HepG2 (cell line): ENCODE data around the gene EPHB4. TPM values are rescaled to one million over a fixed set of nuclear protein-coding genes. Genes with fewer than 3 reads are reported as not detected.

Experiments
- ATAC-seq: fragments of 200-7000 bp; cut with Tn5 transposase; 3 replicates; pipeline ENCODE4 v1.9.1; 2020; ENCODE audit warnings: mild to moderate bottlenecking, moderate library complexity
- BruUV-seq: library from RNA; stranded (reverse); fragments of 400-500 nt; replicated peaks from 2 replicates; lab custom pipeline; 2021; lab: Mats Ljungman, UMichigan
- CTCF ChIA-PET: fragments of 300-600 bp; formaldehyde crosslinking; extraction: SDS; loops from one replicate; lab custom pipeline; 2021; ENCODE audit warnings: low total read pairs, inconsistent platforms, low intra/inter-chr PET ratio; lab: Yijun Ruan, JAX
- POLR2A ChIA-PET: fragments of 350-600 bp; sonication (Branson Sonifier 250); formaldehyde crosslinking; loops from one replicate; lab custom pipeline; 2020; ENCODE audit warnings: antibody characterized with exemption, inconsistent platforms; lab: Yijun Ruan, JAX
- DNase-seq: peaks from one replicate; pipeline ENCODE4 v3.0.0-alpha.2; 2015; ENCODE audit warnings: low spot score
- FAIRE-seq: peaks from 3 replicates; lab custom pipeline; 2011; peaks lifted over from hg19 to GRCh38; lab: Jason Lieb, UNC
- H2AFZ ChIP-seq: one replicate; pipeline ENCODE4 v1.6.1; 2011; ENCODE audit warnings: low read length, inconsistent platforms
- H3K27ac ChIP-seq: fragments of 300-600 bp; 3 replicates; pipeline ENCODE4 v1.8.0; 2011; ENCODE audit warnings: mixed run types, mild to moderate bottlenecking, mixed read lengths, low read length, inconsistent platforms; ENCODE audit not compliant: insufficient read depth; ENCODE audit errors: extremely low read length
- H3K27me3 ChIP-seq, 2 experiments: fragments of 200-600 bp in 1 of 2; 2 replicates in 1 of 2; 3 replicates in 1 of 2; pipeline versions ENCODE4 v1.6.0 to v1.8.0; 2011; ENCODE audit warnings: low read length in 2 of 2, mild to moderate bottlenecking in 2 of 2, moderate library complexity in 2 of 2, inconsistent platforms in 1 of 2; ENCODE audit not compliant: insufficient read depth in 2 of 2, control insufficient read depth in 1 of 2
- H3K36me3 ChIP-seq, 2 experiments: fragments of 200-600 bp in 1 of 2; replicated peaks in 1 of 2; 2 replicates in 1 of 2; 3 replicates in 1 of 2; pipeline versions ENCODE4 v1.5.1 to v1.8.0; 2011; ENCODE audit warnings: low read length in 2 of 2, inconsistent platforms in 1 of 2; ENCODE audit not compliant: insufficient read depth in 2 of 2, control insufficient read depth in 1 of 2
- H3K4me1 ChIP-seq: 2 replicates; pipeline ENCODE4 v1.5.1; 2012; ENCODE audit warnings: low read length, inconsistent platforms; ENCODE audit not compliant: insufficient read depth
- H3K4me2 ChIP-seq: 2 replicates; pipeline ENCODE4 v1.6.0; 2011; ENCODE audit warnings: low read depth, low read length, inconsistent platforms
- H3K4me3 ChIP-seq, 3 experiments: fragments of 200-600 bp in 1 of 3; sonication (generic), shearing (Covaris generic) in 1 of 3; replicated peaks in 1 of 3; 2 replicates each; pipeline ENCODE4 v1.5.1; 2011 to 2016; ENCODE audit warnings: low read length in 3 of 3, inconsistent platforms in 2 of 3, low read depth in 2 of 3, mild to moderate bottlenecking in 2 of 3, control low read depth in 1 of 3, mixed read lengths in 1 of 3; ENCODE audit not compliant: insufficient read depth in 1 of 3
- H3K79me2 ChIP-seq: one replicate; pipeline ENCODE4 v1.6.1; 2011; ENCODE audit warnings: low read length, inconsistent platforms; ENCODE audit not compliant: insufficient read depth
- H3K9ac ChIP-seq: 2 replicates; pipeline ENCODE4 v1.6.0; 2011; ENCODE audit warnings: mild to moderate bottlenecking, low read depth, low read length, inconsistent platforms; ENCODE audit not compliant: insufficient read depth
- H3K9me3 ChIP-seq: 2 replicates; pipeline ENCODE4 v1.5.1; 2012; ENCODE audit warnings: mild to moderate bottlenecking, low read length
- H4K20me1 ChIP-seq: 2 replicates; pipeline ENCODE4 v1.6.0; 2011; ENCODE audit warnings: inconsistent platforms, mild to moderate bottlenecking, low read length, moderate library complexity; ENCODE audit not compliant: insufficient read depth
- ATF4 ChIP-seq, 2 experiments: fragments of 450-650 bp in 1 of 2; sonication (generic) in 1 of 2; formaldehyde crosslinking; IDR thresholded peaks; 2 replicates each; pipeline versions ENCODE4 v1.5.0 to v1.8.0; 2020 to 2022; ENCODE audit warnings: mild to moderate bottlenecking in 1 of 2, missing genetic modification reagents in 1 of 2
- CREB1 ChIP-seq, 2 experiments: fragments of 450-650 bp in 1 of 2; IDR thresholded peaks; 2 replicates each; pipeline ENCODE4 v1.6.1; 2016 to 2017; ENCODE audit warnings: control low read depth in 1 of 2, mild to moderate bottlenecking in 1 of 2, missing compliant biosample characterization in 1 of 2, missing genetic modification characterization in 1 of 2
- CTCF ChIP-seq: sonication (generic); formaldehyde crosslinking; IDR thresholded peaks from 2 replicates; pipeline ENCODE4 v1.5.0; 2020; ENCODE audit warnings: mild to moderate bottlenecking, missing genetic modification reagents, moderate library complexity
- ETS1 ChIP-seq: sonication (generic); formaldehyde crosslinking; IDR thresholded peaks from 2 replicates; pipeline ENCODE4 v1.4.0; 2020; ENCODE audit warnings: missing genetic modification reagents
- FOXA1 ChIP-seq, 2 experiments: fragments of 450-650 bp in 1 of 2; sonication (generic) in 1 of 2; formaldehyde crosslinking in 1 of 2; IDR thresholded peaks; 2 replicates each; pipeline versions ENCODE4 v1.4.0 to v1.6.1; 2016 to 2020; ENCODE audit warnings: missing genetic modification reagents in 1 of 2
- KLF15 ChIP-seq: sonication (generic); formaldehyde crosslinking; IDR thresholded peaks from 2 replicates; pipeline ENCODE4 v1.8.1; 2023; ENCODE audit warnings: borderline replicate concordance, mild to moderate bottlenecking, inconsistent platforms, missing genetic modification reagents, mixed read lengths
- ZNF121 ChIP-seq: sonication (generic); formaldehyde crosslinking; IDR thresholded peaks from 2 replicates; pipeline ENCODE4 v1.5.0; 2020; ENCODE audit warnings: mild to moderate bottlenecking, missing genetic modification reagents
- ZNF263 ChIP-seq: sonication (generic); formaldehyde crosslinking; IDR thresholded peaks from 2 replicates; pipeline ENCODE4 v1.4.0; 2020; ENCODE audit warnings: missing genetic modification reagents
- ZNF512B ChIP-seq: sonication (generic); formaldehyde crosslinking; IDR thresholded peaks from 2 replicates; pipeline ENCODE4 v1.5.1; 2020; ENCODE audit warnings: missing genetic modification reagents, mild to moderate bottlenecking, borderline replicate concordance
- WGBS: methylation state at CpG from one replicate; pipeline ENCODE4 v1.1.6; 2017; ENCODE audit warnings: low lambda C conversion rate; 5-methylcytosine and 5-hydroxymethylcytosine counted together
- in situ Hi-C: cut with HindIII; loops from 2 replicates; pipeline ENCODE4 v1.10.0; 2017; ENCODE audit warnings: low pct_unique_long_range_greater_than_20kb; ENCODE audit not compliant: extremely low pct_ligation_motif_present
- intact Hi-C: fragments of 100-400 bp; cut with micrococcal nuclease; formaldehyde crosslinking; loops from one replicate; pipeline ENCODE4 v1.10.0; 2022; ENCODE audit not compliant: unreplicated experiment
- polyA plus RNA-seq, 8 experiments: library from polyadenylated mRNA; depleted of rRNA in 3 of 8; stranded (reverse) in 7 of 8; unstranded in 1 of 8; fragments of >200 nt; fragmentation: Illumina TruSeq in 4 of 8; extraction: Trizol in 4 of 8; gene quantifications; 2 replicates each; pipeline versions ENCODE4 v1.2.1 to v1.2.3, GENCODE V29; 2011 to 2016; ENCODE audit warnings: low read depth in 4 of 8, missing spikeins in 1 of 8, mixed read lengths in 1 of 8; ENCODE audit not compliant: insufficient read depth in 1 of 8
- total RNA-seq, 5 experiments: library from RNA; depleted of rRNA; stranded (reverse); fragments of >200 nt; fragmentation: Illumina TruSeq; extraction: Trizol; gene quantifications; 2 replicates each; pipeline ENCODE4 v1.2.3, GENCODE V29; 2016; ENCODE audit warnings: low read depth in 1 of 5

Gene EPHB4
- total and polyA plus RNA-seq, 2 of the 13 experiments (the other 11 are each of a cell fraction or from before 2014, with no cell fraction given): 61.4 to 69.6 TPM

- in situ Hi-C loops (loop anchor here (25.0 kb wide), 1 partner anchor 303 kb away; no protein-coding TSS in a partner anchor), intact Hi-C loops (no loop called here)
- peak overlapping the region; percentile 36; the same call in 1 of the 2 replicates for H3K4me2 ChIP-seq
- H3K4me3 ChIP-seq: no peak overlapping the region; a peak in 1 of 6 replicates
- peaks cover 10% of the 10 kb centered on the region for H3K4me1 ChIP-seq
- no peak for DNase-seq
- no peak overlapping the region for H3K27ac ChIP-seq
- H3K36me3 ChIP-seq: no peaks in the 10 kb centered on the region
- FAIRE-seq: no peak
- H2AFZ ChIP-seq: no peak overlapping the region
- no TSS peak for BruUV-seq
- WGBS: 19% methylated on average over 6 of the region's 19 CpGs
- no peak overlapping the region for H3K9ac ChIP-seq
- H3K9me3 ChIP-seq: no peaks in the 10 kb centered on the region
- peaks cover 0 to 11% of the 10 kb centered on the region in 2 experiments; a peak in 2 of 5 replicates for H3K27me3 ChIP-seq
- ChIA-PET CTCF (no interaction called here), POLR2A (no interaction called here)
- peak; percentile 79 for ATAC-seq
- H4K20me1 ChIP-seq: no peaks in the 10 kb centered on the region
- TF ChIP-seq ETS1 (CRISPR knock-in tag): no peak
- TF ChIP-seq ZNF263: peak; percentile 51
- TF ChIP-seq ZNF121 (CRISPR knock-in tag): peak; percentile 77
- TF ChIP-seq CREB1 (IDR thresholded peaks at IDR 0.05): no peak
- TF ChIP-seq CREB1 (CRISPR knock-in tag; IDR thresholded peaks at IDR 0.05): no peak
- TF ChIP-seq ATF4 (CRISPR knock-in tag; IDR thresholded peaks at IDR 0.05): no peak
- peak; percentile 46 for TF ChIP-seq CTCF (CRISPR knock-in tag)
- TF ChIP-seq FOXA1 (IDR thresholded peaks at IDR 0.05): no peak
- no peak for TF ChIP-seq FOXA1 (CRISPR knock-in tag; IDR thresholded peaks at IDR 0.05)
- TF ChIP-seq KLF15 (CRISPR knock-in tag): no peak
- no peak for TF ChIP-seq ZNF512B (CRISPR knock-in tag)
- no peaks in the 10 kb centered on the region for H3K79me2 ChIP-seq
Measured at GRCh38 chr7:100759357-100760171, 67.8 kb downstream of the EPHB4 start.
